ENCODE measurements around the gene NYAP1. TPM values are rescaled to one million over a fixed set of nuclear protein-coding genes. Genes with fewer than 3 reads are reported as not detected.
A peak's percentile ranks its signal among the peaks of the same experiment; 100 is the strongest.

Gene NYAP1
- total RNA-seq, 2 experiments from 2014 or later, result 0.07 to 0.12 TPM

DNA sequence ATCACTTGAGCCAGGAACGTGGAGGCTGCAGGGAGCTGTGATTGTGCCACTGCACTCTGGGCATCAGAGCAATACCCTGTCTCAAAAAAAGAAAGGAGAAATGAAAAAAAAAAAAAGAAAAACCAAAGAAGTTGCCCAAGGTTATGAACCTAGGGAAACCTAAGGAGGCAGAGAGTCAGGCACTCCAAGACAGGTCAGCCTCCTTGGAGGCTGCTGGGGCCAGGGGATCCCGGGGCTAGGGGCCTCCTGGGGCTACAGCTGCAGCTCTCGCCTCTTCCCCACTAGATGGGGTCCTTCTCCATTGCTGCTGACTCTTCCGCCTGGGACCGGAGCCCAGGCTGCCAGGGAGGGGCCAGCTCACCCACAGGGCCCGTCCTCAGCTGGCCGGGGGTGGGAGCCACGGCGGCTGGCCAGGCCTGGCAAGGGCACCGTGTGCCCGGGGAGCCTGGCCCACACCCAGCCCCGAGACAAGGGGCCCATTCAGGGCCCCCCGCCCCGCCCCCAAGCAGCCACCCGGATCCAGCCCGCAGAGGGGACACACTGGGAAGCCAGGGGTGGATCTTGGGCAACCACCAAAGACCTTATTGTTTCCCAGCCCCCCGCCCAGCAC is 17.9 kb upstream of the NYAP1 start:
- Mint-ChIP-seq H3K27ac (peak overlapping the region; percentile 51), H3K4me3 (no peak overlapping the region), H3K36me3 (peaks cover 24% of the 10 kb centered on the region), H3K9me3 (ENCODE audit: low read depth) (no peaks in the 10 kb centered on the region), H3K27me3 (no peaks in the 10 kb centered on the region), H3K4me1 (peaks cover 8% of the 10 kb centered on the region)
- DNase-seq, result no peak
- CTCF ChIA-PET, result interaction anchor here (0.9 to 3.0 kb wide), 8 partner anchors 10 to 123 kb away, joined by 3 to 12 read pairs (median 6); no protein-coding TSS in a partner anchor
- no peak for ATAC-seq

DNA sequence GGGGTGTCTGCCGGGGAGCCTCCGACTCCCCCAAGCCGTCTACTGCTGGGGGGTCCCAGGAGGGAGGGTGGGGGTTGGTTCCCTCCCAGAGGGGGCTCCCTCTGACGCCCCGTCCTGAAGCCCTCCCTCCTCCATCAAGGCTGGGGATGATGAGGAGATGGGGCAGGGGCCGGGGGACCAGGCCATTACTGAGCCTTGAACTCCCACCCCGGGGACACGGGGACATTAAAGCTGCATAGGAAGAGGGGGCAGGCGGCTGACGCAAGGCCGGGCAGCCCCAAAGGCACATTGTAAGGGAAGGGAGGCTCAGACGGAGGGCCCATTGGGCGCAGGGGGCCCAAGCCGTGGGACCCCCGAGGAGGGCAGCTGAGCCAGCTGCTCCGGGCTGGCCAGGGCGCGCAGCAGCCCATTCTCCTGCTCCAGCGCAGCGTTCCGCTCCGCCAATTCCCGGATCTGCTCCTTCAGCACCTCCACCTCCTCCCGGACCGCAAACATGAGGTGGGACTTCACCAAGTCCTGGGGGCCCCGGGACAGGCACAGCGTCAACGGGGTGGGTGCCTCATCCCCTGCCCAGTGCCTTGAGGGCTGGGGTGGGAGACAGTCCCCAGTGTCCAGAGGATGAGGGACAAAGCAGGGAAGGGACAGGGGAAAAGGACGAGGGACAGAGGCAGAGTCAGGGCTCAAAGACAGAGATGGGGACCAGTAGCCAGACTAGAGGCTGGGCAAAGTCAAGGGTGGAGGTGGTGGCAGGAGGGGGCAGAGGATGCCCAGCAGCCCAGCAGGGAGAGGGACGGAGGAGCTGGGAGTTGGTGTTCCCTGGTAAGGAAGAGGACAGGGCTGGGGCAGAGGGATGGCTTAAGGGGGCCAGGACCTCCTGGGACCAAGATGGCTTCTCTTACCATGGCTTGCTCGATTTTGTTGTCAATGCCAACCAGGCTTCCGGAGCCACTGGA is 16.8 kb upstream of the NYAP1 start:
- CTCF ChIA-PET, result interaction anchor here (1.3 to 5.3 kb wide), 2 partner anchors 14 to 16 kb away, joined by 3 to 55 read pairs; partner anchors contain the start of gene TSC22D4
- Mint-ChIP-seq H3K27ac (no peak overlapping the region), H3K4me1 (peaks cover 8% of the 10 kb centered on the region)

DNA sequence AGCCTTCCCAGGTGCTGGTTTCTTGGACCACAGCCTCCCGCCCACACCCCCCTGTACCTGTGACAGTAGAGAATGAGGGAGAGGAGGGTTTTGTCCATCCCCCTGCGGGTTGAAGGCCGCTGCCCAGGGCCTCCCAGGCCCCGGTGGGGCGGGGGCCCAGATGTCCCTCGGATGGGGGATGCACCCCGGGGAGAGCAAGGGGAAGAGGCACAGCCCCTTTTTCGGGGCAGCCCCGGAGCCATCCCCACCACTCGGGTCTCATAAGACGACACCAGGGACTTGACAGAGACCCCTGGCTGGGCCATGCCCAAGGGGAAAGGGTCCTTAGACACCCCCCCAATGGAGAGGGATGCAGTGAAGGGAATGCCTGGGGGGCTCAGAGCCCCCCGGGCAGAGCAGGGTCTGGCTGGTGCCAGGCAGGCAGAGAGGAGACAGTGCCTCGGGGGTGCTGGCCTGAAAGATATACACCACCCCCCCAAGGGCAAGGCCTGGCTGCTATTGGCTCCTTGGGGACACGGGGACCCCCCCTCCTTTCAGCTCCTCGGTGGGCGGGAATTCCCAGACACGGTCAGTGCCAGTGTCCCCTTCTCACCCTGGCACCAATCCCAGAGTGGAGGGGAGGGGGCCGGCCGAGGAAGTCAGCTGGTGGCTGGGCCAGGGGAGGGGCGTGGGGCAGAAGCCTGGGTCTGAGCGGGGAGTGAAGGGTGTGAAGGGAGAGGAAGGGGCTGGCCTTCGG is 15.9 kb upstream of the NYAP1 start:
- CTCF ChIA-PET, result interaction anchor here (1.3 to 5.3 kb wide), 6 partner anchors 7 to 92 kb away, joined by 3 to 55 read pairs (median 10); partner anchors contain the start of gene TSC22D4
- Mint-ChIP-seq H3K4me1 (peaks cover 10% of the 10 kb centered on the region), H3K27ac (no peak overlapping the region), H3K27me3 (no peaks in the 10 kb centered on the region), H3K4me3 (no peak overlapping the region), H3K9me3 (ENCODE audit: low read depth) (no peaks in the 10 kb centered on the region), H3K36me3 (peaks cover 17% of the 10 kb centered on the region)
- DNase-seq, result no peak
- no peak for ATAC-seq

More for the DNA sequence above, 16.8 kb upstream of the NYAP1 start:
- H3K36me3 Mint-ChIP-seq, result peaks cover 17% of the 10 kb centered on the region
- H3K27me3 Mint-ChIP-seq, result no peaks in the 10 kb centered on the region
- H3K4me3 Mint-ChIP-seq, result no peak overlapping the region
- H3K9me3 Mint-ChIP-seq (ENCODE audit: low read depth), result no peaks in the 10 kb centered on the region
- DNase-seq (no peak), ATAC-seq (no peak)

DNA sequence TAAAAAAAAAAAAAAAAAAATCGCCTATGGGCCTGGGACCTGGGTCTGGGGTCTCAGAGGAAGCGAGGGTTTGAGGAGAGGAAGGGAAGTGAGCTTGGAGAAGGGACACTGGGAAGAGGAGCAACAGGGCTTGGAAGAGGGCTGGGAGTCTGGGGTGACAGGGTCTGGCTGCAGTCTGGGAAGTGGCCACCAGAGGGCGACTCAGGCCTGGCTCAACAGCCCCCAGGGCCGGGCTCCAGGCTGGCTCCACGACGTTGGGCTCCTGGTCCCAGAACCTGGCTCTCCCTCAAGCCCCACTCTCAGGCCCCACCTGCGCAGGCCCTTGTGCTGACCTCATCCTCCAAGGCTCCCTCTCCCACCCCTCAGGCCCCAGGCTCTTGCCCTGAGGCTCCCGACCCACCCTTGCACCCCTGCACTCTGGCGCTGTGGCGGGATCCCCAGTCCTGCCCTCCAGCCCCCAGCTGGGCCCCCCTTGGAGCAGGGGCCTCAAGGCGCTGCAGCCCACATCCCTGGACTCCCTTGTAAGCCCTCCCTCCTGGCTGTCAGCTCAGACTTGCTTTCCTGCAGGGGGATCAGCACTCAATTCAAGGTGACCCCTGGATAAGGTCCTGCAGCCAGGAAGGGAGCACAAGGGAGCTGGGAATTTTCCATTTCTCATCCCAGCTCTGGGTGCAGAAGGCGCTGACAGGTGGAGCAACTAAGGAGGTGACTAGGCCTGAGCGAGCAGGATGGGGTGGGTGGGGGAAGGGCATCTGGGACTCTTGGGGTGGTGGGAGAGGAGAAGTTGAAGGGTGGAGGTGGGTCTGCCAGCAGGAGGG is 14.3 kb upstream of the NYAP1 start:
- no peaks in the 10 kb centered on the region for H3K27me3 Mint-ChIP-seq
- H3K36me3 Mint-ChIP-seq, result peaks cover 27% of the 10 kb centered on the region
- DNase-seq (peak; percentile 85), ATAC-seq (peak; percentile 86)
- no peaks in the 10 kb centered on the region for H3K9me3 Mint-ChIP-seq (ENCODE audit: low read depth)
- H3K27ac Mint-ChIP-seq, result peak overlapping the region; percentile 49
- CTCF ChIA-PET, result interaction anchor here (0.6 to 5.3 kb wide), 30 partner anchors 8 to 236 kb away, joined by 3 to 55 read pairs (median 4); partner anchors contain the start of genes AGFG2, POP7 and TSC22D4
- no peak overlapping the region for H3K4me3 Mint-ChIP-seq
- H3K4me1 Mint-ChIP-seq, result peaks cover 23% of the 10 kb centered on the region

DNA sequence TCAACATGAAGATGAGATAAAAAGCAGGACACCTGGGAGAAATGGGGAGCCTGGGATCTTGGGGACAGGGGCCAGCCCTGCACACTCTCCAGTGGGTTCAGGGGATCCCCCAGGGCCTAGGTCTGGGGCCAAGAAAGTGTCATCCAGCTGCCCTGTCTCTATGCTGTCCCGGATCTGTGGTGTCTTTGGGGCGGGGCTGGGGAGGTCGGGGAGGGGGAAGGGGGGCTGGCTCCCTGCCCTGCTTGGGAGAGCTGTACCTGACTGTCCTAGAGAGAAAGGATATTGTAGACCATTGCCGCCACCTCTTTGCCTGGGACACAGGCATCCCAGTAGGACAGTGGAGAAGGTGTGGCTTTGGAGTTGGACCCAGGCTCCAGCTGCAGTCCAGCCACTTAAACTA is 12.7 kb upstream of the NYAP1 start:
- no peaks in the 10 kb centered on the region for H3K9me3 Mint-ChIP-seq (ENCODE audit: low read depth)
- H3K27me3 Mint-ChIP-seq, result no peaks in the 10 kb centered on the region
- peaks cover 33% of the 10 kb centered on the region for H3K36me3 Mint-ChIP-seq
- peaks cover 35% of the 10 kb centered on the region for H3K4me1 Mint-ChIP-seq
- no peak for ATAC-seq
- DNase-seq, result no peak
- peak overlapping the region; percentile 54 for H3K27ac Mint-ChIP-seq
- no peak overlapping the region for H3K4me3 Mint-ChIP-seq
- CTCF ChIA-PET, result interaction anchor here (1.4 to 5.3 kb wide), 7 partner anchors 10 to 220 kb away, joined by 3 to 55 read pairs (median 7); partner anchors contain the start of gene TSC22D4

DNA sequence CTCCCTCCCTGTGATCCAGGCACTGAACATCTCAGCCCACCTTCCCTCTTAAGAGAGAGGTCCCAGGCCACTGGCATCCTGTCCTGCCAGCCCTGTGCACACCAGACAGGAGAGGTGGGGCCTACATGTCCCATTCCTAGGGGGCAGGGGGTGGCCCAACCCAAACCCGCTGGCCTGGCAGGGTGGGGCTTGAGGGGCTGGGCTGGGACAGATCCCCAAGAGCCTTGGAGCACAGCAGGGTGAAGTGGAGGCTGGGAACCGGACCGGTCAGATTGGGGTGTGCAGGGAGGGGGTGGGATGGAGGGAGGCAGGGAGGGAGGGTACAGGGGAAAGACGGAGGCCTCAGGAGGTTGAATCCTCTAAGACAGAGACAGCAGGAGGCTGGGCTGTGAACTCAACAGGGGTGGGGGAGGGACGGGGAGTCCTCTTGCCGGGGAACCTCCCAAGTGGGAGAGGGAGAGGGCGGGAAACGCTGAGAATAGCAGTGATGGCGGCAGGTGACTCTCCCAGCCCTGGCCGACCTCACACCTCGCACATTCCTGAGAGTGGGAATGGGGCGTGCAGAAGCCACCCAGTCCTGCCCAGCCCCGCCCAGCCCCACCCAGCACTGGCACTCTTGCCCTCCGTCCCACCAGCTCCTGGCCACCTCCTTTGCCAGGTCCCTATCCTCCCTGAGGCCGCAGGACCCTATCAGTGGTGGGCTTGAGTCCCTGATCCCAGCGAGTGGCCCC is 11.4 kb upstream of the NYAP1 start:
- H3K27me3 Mint-ChIP-seq, result no peaks in the 10 kb centered on the region
- ATAC-seq, result no peak
- H3K4me3 Mint-ChIP-seq, result no peak overlapping the region
- peaks cover 47% of the 10 kb centered on the region for H3K4me1 Mint-ChIP-seq
- DNase-seq, result no peak
- H3K36me3 Mint-ChIP-seq, result peaks cover 42% of the 10 kb centered on the region
- H3K27ac Mint-ChIP-seq, result no peak overlapping the region
- H3K9me3 Mint-ChIP-seq (ENCODE audit: low read depth), result no peaks in the 10 kb centered on the region
- CTCF ChIA-PET, result interaction anchor here (2.4 to 5.3 kb wide), 3 partner anchors 8 to 87 kb away, joined by 10 to 55 read pairs (median 16); partner anchors contain the start of gene TSC22D4

DNA sequence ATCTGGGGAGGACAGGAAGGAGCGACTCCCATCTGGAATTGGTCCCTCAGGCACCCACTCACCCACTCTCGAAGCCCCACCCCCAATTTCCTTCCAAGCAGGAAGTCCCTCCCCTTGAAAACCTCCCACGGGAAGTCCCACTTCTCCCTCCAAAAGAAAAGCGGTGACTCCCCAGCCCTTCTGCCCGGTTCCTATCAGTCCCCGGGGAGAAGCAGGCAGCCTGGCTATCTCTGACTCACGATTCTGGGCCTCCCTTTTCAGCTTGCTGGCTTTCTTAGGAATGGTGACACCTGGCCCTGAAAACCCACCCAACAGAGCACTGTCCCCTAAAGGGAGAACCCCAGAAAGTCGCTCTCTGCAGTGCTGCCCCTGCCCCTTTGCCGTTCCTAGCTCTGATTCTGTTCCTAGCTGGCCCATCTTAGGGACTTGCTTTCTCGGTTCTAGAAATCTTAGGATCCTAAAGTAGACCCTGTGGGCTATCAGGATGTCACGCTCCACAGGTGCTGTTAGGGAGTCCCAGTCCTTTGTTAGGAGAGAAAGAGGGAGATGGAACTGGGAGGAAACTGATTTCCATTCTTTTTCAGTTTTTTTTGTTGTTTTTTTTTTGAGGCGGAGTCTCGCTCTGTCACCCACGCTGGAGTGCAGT is 10.8 kb upstream of the NYAP1 start:
- Mint-ChIP-seq H3K9me3 (ENCODE audit: low read depth) (no peaks in the 10 kb centered on the region), H3K27ac (no peak overlapping the region), H3K36me3 (peaks cover 40% of the 10 kb centered on the region), H3K4me1 (peaks cover 47% of the 10 kb centered on the region), H3K4me3 (no peak overlapping the region), H3K27me3 (no peaks in the 10 kb centered on the region)
- DNase-seq (no peak), ATAC-seq (no peak)
- CTCF ChIA-PET, result interaction anchor here (2.4 to 2.8 kb wide), 2 partner anchors 10 to 86 kb away, joined by 10 to 16 read pairs; no protein-coding TSS in a partner anchor

DNA sequence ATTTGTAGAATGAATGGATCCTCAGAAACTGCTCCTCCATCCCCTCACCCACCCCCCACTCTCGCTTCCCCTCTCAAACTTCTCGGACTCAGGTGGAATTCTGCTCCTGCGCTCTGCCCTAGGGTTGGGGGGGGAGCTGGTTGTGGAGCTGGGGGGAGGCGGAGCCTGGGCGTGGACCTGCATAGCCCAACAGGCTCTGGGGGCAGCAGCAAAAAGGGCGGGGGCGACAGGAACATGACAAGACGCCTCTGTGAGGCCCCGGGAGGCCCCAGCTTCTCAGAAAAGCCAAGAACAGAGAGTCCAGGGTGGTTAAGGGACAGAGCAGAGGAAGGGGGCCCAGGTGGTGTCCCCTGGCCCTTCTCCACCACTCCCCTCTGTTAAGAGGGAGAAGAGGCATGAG is 8.2 kb upstream of the NYAP1 start:
- ATAC-seq, result no peak
- H3K9me3 Mint-ChIP-seq (ENCODE audit: low read depth), result no peaks in the 10 kb centered on the region
- peak overlapping the region; percentile 84 for H3K27ac Mint-ChIP-seq
- no peak for DNase-seq
- CTCF ChIA-PET, result interaction anchor here (1.1 to 9.4 kb wide), 7 partner anchors 10 to 230 kb away, joined by 3 to 102 read pairs (median 3); partner anchors contain the start of gene POP7
- H3K36me3 Mint-ChIP-seq, result peaks cover 42% of the 10 kb centered on the region
- peaks cover 45% of the 10 kb centered on the region for H3K4me1 Mint-ChIP-seq
- no peaks in the 10 kb centered on the region for H3K27me3 Mint-ChIP-seq
- peak overlapping the region; percentile 95 for H3K4me3 Mint-ChIP-seq

DNA sequence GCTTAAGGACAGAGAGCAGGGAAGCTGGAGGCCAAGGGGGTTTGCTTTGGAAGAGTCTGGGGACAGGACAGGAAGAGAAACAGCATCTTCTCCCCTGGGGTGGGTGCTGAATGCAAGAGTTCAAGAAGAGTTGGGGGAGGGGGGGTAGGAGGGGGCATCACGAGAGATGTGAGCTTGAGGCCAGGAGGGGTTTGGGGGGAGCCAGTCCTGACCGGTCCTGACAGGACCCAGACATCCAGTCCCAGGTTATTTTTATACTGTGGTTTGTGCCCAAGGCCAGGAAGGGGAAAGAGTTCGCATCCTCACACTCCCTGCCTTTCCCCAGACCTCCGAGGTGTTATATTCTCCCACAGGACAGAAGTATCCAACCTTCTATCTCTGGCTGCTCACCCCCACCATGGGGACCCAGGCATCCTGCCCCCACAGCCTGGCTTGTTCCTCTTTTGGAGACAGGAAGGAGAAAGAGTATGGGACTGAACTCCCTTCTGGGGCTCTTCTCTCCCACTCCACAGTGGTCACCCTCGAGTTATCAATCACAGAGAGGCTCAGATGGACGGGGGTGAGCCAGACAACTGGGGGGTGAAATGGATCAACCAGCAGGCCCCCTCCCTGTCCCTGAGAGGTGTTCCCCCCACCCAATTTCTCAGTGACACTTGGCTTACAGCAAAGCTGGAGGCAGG is 7.5 kb upstream of the NYAP1 start:
- Mint-ChIP-seq H3K4me1 (peaks cover 42% of the 10 kb centered on the region), H3K27me3 (no peaks in the 10 kb centered on the region), H3K9me3 (ENCODE audit: low read depth) (no peaks in the 10 kb centered on the region), H3K36me3 (peaks cover 39% of the 10 kb centered on the region), H3K27ac (peak overlapping the region; percentile 84), H3K4me3 (peak overlapping the region; percentile 95)
- DNase-seq (no peak), ATAC-seq (no peak)
- CTCF ChIA-PET, result interaction anchor here (1.1 to 9.4 kb wide), 8 partner anchors 11 to 229 kb away, joined by 3 to 102 read pairs (median 6); partner anchors contain the start of genes AGFG2, POP7 and ZCWPW1

DNA sequence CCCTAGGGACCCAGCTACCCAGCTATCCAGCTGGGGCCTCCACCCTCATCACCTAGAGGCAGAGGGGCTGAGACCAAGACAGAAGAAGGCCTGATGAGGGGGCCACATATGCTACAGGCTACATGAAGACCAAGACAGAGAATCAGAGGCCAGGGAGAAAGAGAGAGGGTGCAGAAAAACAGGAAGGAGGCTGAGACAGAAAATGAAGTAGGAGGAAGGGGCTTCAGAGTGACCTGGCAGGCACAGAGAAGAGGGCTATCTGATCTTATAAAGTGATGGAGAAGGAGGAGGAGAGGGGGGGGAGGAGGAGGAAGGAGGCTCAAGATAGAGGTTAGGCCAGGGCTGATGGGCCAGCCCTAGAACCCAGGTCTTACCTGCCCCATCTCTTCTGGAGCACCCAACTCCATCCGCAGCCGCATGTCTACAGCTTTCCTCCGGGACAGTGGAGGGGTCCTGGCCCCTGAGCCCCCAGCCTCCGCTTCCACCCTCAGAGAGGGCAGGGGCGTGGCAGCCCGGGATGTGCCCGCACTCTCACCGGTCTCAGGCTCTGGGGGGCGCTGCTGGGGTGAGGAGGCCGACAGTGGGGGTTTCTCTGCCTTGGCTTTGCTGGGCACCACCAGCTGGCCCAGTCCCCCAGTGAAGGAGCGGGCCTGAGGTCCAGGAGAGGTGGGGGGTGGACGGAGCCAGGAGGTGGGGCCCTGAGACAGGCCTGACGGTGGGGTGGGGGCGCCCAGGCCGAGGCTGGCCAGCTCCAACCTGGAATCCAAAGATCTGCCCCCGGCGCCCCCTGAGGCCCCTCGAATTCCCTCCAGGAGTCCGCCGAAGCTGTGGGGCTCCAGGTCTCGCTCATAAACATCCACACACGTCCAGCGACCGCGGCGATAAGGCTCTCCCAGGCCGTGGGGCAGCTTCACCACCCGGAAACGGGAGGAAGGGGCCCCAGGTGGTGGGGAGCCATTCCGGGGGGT is 6.5 kb upstream of the NYAP1 start:
- Mint-ChIP-seq H3K36me3 (peaks cover 37% of the 10 kb centered on the region), H3K9me3 (ENCODE audit: low read depth) (no peaks in the 10 kb centered on the region), H3K27ac (peak overlapping the region; percentile 69), H3K4me3 (peak overlapping the region; percentile 95), H3K4me1 (peaks cover 42% of the 10 kb centered on the region), H3K27me3 (no peaks in the 10 kb centered on the region)
- no peak for ATAC-seq
- DNase-seq, result peak; percentile 78
- CTCF ChIA-PET, result interaction anchor here (0.7 to 9.4 kb wide), 18 partner anchors 9 to 128 kb away, joined by 3 to 102 read pairs (median 5); partner anchors contain the start of genes AGFG2, FBXO24, LRCH4 and ZCWPW1

All from activated CD8-positive, alpha-beta memory T cell treated with anti-CD3 and anti-CD28 coated beads, Interleukin-2, amount 10 ng/mL, durations not matched to agents 7 days and 5 days (primary cell).